GM23338 (cell line): Measurements from ENCODE around the gene TEX29.

ENCODE experiments used
- CREB1 ChIP-seq: fragments of 250-450 bp; sonication (Bioruptor Pico); IDR thresholded peaks from 2 replicates; pipeline ENCODE4 v1.5.0; 2020; ENCODE audit warnings: low read depth, mild to moderate bottlenecking, moderate library complexity
- EZH2 ChIP-seq: fragments of 200-600 bp; sonication (generic); IDR thresholded peaks from one replicate; pipeline ENCODE4 v1.8.0; 2017; ENCODE audit warnings: antibody characterized with exemption, mild to moderate bottlenecking, low read depth; ENCODE audit not compliant: unreplicated experiment
- EZH2phosphoT487 ChIP-seq: fragments of 200-600 bp; sonication (generic); IDR thresholded peaks from one replicate; pipeline ENCODE4 v1.8.1; 2018; ENCODE audit warnings: antibody characterized with exemption; ENCODE audit not compliant: unreplicated experiment
- NANOG ChIP-seq: IDR thresholded peaks from 2 replicates; pipeline ENCODE4 v1.6.1; 2016; ENCODE audit warnings: antibody characterized with exemption, borderline replicate concordance
- POLR2AphosphoS5 ChIP-seq: IDR thresholded peaks from 2 replicates; pipeline ENCODE4 v1.6.1; 2016; ENCODE audit warnings: antibody characterized with exemption, low read depth
- REST ChIP-seq: IDR thresholded peaks from one replicate; pipeline ENCODE4 v1.6.1; 2018; ENCODE audit warnings: antibody characterized with exemption; ENCODE audit not compliant: unreplicated experiment
- STAT1 ChIP-seq: IDR thresholded peaks from one replicate; pipeline ENCODE4 v1.6.1; 2016; ENCODE audit warnings: antibody characterized with exemption; ENCODE audit not compliant: unreplicated experiment
- ZNF114 ChIP-seq: fragments of 250-450 bp; sonication (Bioruptor Pico); IDR thresholded peaks from 2 replicates; pipeline ENCODE4 v1.5.0; 2020; ENCODE audit warnings: mild to moderate bottlenecking, moderate library complexity
- ZNF331 ChIP-seq: fragments of 250-450 bp; sonication (Bioruptor Pico); IDR thresholded peaks from 2 replicates; pipeline ENCODE4 v1.5.0; 2020; ENCODE audit warnings: low read depth, mild to moderate bottlenecking, moderate library complexity
- TF ChIP-seq, protein P1 (sequence below), 2 experiments: fragments of 200-600 bp in 1 of 2; sonication (generic) in 1 of 2; conservative IDR thresholded peaks; 2 replicates each; pipeline versions ENCODE4 v1.5.1 to v1.6.1; 2016 to 2017; ENCODE audit warnings: antibody characterized with exemption in 2 of 2, low read depth in 2 of 2, mild to moderate bottlenecking in 2 of 2, moderate library complexity in 1 of 2
- TF ChIP-seq, protein P2 (sequence below): IDR thresholded peaks from 2 replicates; pipeline ENCODE4 v1.6.1; 2016; ENCODE audit warnings: antibody characterized with exemption
- TF ChIP-seq, protein P3 (sequence below): fragments of 250-450 bp; sonication (Bioruptor Pico); IDR thresholded peaks from 2 replicates; pipeline ENCODE4 v1.5.0; 2020; ENCODE audit warnings: mild to moderate bottlenecking, moderate library complexity

GRCh38 chr13:111280681-111281585 lies 39.5 kb upstream of the TEX29 start:
- no peak for TF ChIP-seq EZH2
- TF ChIP-seq, protein P1, sequence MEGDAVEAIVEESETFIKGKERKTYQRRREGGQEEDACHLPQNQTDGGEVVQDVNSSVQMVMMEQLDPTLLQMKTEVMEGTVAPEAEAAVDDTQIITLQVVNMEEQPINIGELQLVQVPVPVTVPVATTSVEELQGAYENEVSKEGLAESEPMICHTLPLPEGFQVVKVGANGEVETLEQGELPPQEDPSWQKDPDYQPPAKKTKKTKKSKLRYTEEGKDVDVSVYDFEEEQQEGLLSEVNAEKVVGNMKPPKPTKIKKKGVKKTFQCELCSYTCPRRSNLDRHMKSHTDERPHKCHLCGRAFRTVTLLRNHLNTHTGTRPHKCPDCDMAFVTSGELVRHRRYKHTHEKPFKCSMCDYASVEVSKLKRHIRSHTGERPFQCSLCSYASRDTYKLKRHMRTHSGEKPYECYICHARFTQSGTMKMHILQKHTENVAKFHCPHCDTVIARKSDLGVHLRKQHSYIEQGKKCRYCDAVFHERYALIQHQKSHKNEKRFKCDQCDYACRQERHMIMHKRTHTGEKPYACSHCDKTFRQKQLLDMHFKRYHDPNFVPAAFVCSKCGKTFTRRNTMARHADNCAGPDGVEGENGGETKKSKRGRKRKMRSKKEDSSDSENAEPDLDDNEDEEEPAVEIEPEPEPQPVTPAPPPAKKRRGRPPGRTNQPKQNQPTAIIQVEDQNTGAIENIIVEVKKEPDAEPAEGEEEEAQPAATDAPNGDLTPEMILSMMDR (conservative IDR thresholded peaks at IDR 0.05; ENCODE audit: low read depth in 2 of 2) = no peak
- TF ChIP-seq, protein P2, sequence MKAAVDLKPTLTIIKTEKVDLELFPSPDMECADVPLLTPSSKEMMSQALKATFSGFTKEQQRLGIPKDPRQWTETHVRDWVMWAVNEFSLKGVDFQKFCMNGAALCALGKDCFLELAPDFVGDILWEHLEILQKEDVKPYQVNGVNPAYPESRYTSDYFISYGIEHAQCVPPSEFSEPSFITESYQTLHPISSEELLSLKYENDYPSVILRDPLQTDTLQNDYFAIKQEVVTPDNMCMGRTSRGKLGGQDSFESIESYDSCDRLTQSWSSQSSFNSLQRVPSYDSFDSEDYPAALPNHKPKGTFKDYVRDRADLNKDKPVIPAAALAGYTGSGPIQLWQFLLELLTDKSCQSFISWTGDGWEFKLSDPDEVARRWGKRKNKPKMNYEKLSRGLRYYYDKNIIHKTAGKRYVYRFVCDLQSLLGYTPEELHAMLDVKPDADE = no peak
- TF ChIP-seq POLR2AphosphoS5 = no peak
- no peak for TF ChIP-seq REST
- no peak for TF ChIP-seq ZNF114 (CRISPR knock-in tag)
- no peak for TF ChIP-seq NANOG
- TF ChIP-seq EZH2phosphoT487 = no peak
- no peak for TF ChIP-seq CREB1
- no peak for TF ChIP-seq ZNF331 (CRISPR knock-in tag)
- no peak for TF ChIP-seq STAT1
- TF ChIP-seq, protein P3, sequence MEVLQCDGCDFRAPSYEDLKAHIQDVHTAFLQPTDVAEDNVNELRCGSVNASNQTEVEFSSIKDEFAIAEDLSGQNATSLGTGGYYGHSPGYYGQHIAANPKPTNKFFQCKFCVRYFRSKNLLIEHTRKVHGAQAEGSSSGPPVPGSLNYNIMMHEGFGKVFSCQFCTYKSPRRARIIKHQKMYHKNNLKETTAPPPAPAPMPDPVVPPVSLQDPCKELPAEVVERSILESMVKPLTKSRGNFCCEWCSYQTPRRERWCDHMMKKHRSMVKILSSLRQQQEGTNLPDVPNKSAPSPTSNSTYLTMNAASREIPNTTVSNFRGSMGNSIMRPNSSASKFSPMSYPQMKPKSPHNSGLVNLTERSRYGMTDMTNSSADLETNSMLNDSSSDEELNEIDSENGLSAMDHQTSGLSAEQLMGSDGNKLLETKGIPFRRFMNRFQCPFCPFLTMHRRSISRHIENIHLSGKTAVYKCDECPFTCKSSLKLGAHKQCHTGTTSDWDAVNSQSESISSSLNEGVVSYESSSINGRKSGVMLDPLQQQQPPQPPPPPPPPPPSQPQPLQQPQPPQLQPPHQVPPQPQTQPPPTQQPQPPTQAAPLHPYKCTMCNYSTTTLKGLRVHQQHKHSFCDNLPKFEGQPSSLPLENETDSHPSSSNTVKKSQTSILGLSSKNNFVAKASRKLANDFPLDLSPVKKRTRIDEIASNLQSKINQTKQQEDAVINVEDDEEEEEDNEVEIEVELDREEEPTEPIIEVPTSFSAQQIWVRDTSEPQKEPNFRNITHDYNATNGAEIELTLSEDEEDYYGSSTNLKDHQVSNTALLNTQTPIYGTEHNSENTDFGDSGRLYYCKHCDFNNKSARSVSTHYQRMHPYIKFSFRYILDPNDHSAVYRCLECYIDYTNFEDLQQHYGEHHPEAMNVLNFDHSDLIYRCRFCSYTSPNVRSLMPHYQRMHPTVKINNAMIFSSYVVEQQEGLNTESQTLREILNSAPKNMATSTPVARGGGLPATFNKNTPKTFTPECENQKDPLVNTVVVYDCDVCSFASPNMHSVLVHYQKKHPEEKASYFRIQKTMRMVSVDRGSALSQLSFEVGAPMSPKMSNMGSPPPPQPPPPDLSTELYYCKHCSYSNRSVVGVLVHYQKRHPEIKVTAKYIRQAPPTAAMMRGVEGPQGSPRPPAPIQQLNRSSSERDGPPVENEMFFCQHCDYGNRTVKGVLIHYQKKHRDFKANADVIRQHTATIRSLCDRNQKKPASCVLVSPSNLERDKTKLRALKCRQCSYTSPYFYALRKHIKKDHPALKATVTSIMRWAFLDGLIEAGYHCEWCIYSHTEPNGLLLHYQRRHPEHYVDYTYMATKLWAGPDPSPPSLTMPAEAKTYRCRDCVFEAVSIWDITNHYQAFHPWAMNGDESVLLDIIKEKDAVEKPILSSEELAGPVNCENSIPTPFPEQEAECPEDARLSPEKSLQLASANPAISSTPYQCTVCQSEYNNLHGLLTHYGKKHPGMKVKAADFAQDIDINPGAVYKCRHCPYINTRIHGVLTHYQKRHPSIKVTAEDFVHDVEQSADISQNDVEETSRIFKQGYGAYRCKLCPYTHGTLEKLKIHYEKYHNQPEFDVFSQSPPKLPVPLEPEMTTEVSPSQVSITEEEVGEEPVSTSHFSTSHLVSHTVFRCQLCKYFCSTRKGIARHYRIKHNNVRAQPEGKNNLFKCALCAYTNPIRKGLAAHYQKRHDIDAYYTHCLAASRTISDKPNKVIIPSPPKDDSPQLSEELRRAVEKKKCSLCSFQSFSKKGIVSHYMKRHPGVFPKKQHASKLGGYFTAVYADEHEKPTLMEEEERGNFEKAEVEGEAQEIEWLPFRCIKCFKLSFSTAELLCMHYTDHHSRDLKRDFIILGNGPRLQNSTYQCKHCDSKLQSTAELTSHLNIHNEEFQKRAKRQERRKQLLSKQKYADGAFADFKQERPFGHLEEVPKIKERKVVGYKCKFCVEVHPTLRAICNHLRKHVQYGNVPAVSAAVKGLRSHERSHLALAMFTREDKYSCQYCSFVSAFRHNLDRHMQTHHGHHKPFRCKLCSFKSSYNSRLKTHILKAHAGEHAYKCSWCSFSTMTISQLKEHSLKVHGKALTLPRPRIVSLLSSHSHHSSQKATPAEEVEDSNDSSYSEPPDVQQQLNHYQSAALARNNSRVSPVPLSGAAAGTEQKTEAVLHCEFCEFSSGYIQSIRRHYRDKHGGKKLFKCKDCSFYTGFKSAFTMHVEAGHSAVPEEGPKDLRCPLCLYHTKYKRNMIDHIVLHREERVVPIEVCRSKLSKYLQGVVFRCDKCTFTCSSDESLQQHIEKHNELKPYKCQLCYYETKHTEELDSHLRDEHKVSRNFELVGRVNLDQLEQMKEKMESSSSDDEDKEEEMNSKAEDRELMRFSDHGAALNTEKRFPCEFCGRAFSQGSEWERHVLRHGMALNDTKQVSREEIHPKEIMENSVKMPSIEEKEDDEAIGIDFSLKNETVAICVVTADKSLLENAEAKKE = no peak
